Endodermal cell (in vitro differentiated cells): ENCODE results near the gene FAM13C. TPM values are rescaled to one million over a fixed set of nuclear protein-coding genes. Genes with fewer than 3 reads are reported as not detected.

Experiments used
- DNase-seq: peaks from one replicate; pipeline ENCODE4 v3.0.0-alpha.2; 2017
- H3K27ac ChIP-seq: 2 replicates; pipeline ENCODE4 v1.5.1; 2013; ENCODE audit warnings: mild to moderate bottlenecking, low read depth, low read length, moderate library complexity
- H3K27me3 ChIP-seq: 2 replicates; pipeline ENCODE4 v1.6.1; 2013; ENCODE audit warnings: mild to moderate bottlenecking, low read length, moderate library complexity; ENCODE audit not compliant: insufficient read depth, control insufficient read depth, poor library complexity, severe bottlenecking
- H3K36me3 ChIP-seq: 2 replicates; pipeline ENCODE4 v1.7.0; 2013; ENCODE audit warnings: mild to moderate bottlenecking, low read length, moderate library complexity; ENCODE audit not compliant: control insufficient read depth, insufficient read depth
- H3K4me1 ChIP-seq: one replicate; pipeline ENCODE4 v1.7.0; 2013; ENCODE audit warnings: low read length; ENCODE audit not compliant: control insufficient read depth, insufficient read depth
- H3K4me3 ChIP-seq: 2 replicates; pipeline ENCODE4 v1.5.1; 2013; ENCODE audit warnings: mild to moderate bottlenecking, low read length, moderate library complexity
- H3K9ac ChIP-seq: 2 replicates; pipeline ENCODE4 v1.6.1; 2013; ENCODE audit warnings: mild to moderate bottlenecking, low read length, moderate library complexity; ENCODE audit not compliant: poor library complexity, severe bottlenecking; ENCODE audit errors: extremely low read depth
- H3K9me3 ChIP-seq: 2 replicates; pipeline ENCODE4 v1.6.1; 2013; ENCODE audit warnings: mild to moderate bottlenecking, low read length, moderate library complexity; ENCODE audit not compliant: control insufficient read depth
- H3K27ac Mint-ChIP-seq: 2 replicates; pipeline ENCODE4 v1.8.0; 2020; ENCODE audit warnings: mixed read lengths
- H3K27me3 Mint-ChIP-seq: 2 replicates; pipeline ENCODE4 v1.8.0; 2021; ENCODE audit warnings: mild to moderate bottlenecking, mixed read lengths; ENCODE audit not compliant: insufficient read depth
- H3K36me3 Mint-ChIP-seq: 2 replicates; pipeline ENCODE4 v1.8.0; 2020; ENCODE audit warnings: low read depth, mixed read lengths
- H3K4me1 Mint-ChIP-seq: 2 replicates; pipeline ENCODE4 v1.8.0; 2020; ENCODE audit warnings: mixed read lengths
- H3K4me3 Mint-ChIP-seq: 2 replicates; pipeline ENCODE4 v1.8.0; 2020; ENCODE audit warnings: mild to moderate bottlenecking, moderate library complexity, mixed read lengths
- H3K9me3 Mint-ChIP-seq: 2 replicates; pipeline ENCODE4 v1.8.0; 2020; ENCODE audit warnings: mild to moderate bottlenecking, mixed read lengths
- WGBS, 2 experiments: methylation state at CpG; one replicate each; pipeline versions ENCODE4 v1.1.5 to v1.1.7; 2013; ENCODE audit warnings: missing lambda C conversion rate in 2 of 2, mixed read lengths in 1 of 2; ENCODE audit not compliant: insufficient coverage in 1 of 2, insufficient read length in 1 of 2; 5-methylcytosine and 5-hydroxymethylcytosine counted together
- total RNA-seq, 2 donors: library from RNA; stranded (reverse); fragmentation: NEBNext Ultra II Directional in 1 of 2; extraction: Animal tissue kit (Norgen Biotek cat#: 25700) in 1 of 2; gene quantifications; 2 replicates in 1 of 2; 3 replicates in 1 of 2; pipeline ENCODE4 v1.2.1, GENCODE V29; 2021
- TF ChIP-seq, protein P1 (sequence below): fragments of 200-600 bp; sonication (generic); conservative IDR thresholded peaks from 2 replicates; pipeline ENCODE4 v1.5.0; 2021; ENCODE audit warnings: antibody characterized with exemption, mild to moderate bottlenecking

The FAM13C gene
- total RNA-seq, 2 donors from 2014 or later = 2.5 to 3.7 TPM

DNA sequence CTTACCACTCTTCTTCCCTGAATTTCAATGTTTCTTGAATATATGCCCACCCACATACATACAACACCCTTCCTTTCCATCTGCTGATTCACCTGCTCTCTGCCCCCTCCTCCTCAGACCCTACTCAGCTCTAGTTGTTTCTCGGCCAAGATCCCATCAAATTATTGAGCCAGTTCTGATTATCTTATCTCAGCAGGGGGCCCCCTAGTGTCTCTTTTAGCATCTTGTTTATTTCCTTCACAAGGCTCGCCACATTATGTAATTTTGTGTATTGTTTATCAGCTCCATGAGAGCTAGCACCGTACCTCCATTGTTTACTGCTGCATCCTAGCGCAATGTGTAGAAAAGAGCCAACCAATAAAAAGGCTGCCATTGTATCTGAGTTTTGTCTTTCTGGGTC, 71.9 kb downstream of the FAM13C start:
- peaks cover 19% of the 10 kb centered on the region for H3K4me1 Mint-ChIP-seq
- no peak overlapping the region for H3K27ac ChIP-seq
- WGBS, 2 experiments = 93 to 95% methylated on average over 3 to 4 of the region's 4 CpGs
- no peaks in the 10 kb centered on the region for H3K9me3 ChIP-seq
- H3K27me3 Mint-ChIP-seq = no peaks in the 10 kb centered on the region
- peaks cover 4% of the 10 kb centered on the region for H3K4me1 ChIP-seq
- TF ChIP-seq, protein P1, sequence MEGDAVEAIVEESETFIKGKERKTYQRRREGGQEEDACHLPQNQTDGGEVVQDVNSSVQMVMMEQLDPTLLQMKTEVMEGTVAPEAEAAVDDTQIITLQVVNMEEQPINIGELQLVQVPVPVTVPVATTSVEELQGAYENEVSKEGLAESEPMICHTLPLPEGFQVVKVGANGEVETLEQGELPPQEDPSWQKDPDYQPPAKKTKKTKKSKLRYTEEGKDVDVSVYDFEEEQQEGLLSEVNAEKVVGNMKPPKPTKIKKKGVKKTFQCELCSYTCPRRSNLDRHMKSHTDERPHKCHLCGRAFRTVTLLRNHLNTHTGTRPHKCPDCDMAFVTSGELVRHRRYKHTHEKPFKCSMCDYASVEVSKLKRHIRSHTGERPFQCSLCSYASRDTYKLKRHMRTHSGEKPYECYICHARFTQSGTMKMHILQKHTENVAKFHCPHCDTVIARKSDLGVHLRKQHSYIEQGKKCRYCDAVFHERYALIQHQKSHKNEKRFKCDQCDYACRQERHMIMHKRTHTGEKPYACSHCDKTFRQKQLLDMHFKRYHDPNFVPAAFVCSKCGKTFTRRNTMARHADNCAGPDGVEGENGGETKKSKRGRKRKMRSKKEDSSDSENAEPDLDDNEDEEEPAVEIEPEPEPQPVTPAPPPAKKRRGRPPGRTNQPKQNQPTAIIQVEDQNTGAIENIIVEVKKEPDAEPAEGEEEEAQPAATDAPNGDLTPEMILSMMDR = no peak
- H3K27me3 ChIP-seq = no peaks in the 10 kb centered on the region
- no peaks in the 10 kb centered on the region for H3K36me3 Mint-ChIP-seq
- no peak for DNase-seq
- no peaks in the 10 kb centered on the region for H3K9me3 Mint-ChIP-seq
- H3K27ac Mint-ChIP-seq = no peak overlapping the region
- no peak overlapping the region for H3K9ac ChIP-seq
- no peaks in the 10 kb centered on the region for H3K36me3 ChIP-seq
- H3K4me3 Mint-ChIP-seq = no peak overlapping the region
- no peak overlapping the region for H3K4me3 ChIP-seq

GRCh38 chr10:59289853-59290252, 72.5 kb downstream of the FAM13C start:
- DNase-seq = no peak
- H3K4me3 Mint-ChIP-seq = no peak overlapping the region
- no peak overlapping the region for H3K27ac Mint-ChIP-seq
- H3K36me3 Mint-ChIP-seq = no peaks in the 10 kb centered on the region
- H3K4me1 Mint-ChIP-seq = peaks cover 14% of the 10 kb centered on the region
- TF ChIP-seq, protein P1 = no peak
- H3K9me3 ChIP-seq = no peaks in the 10 kb centered on the region
- H3K27ac ChIP-seq = no peak overlapping the region
- H3K4me3 ChIP-seq = no peak overlapping the region
- H3K9ac ChIP-seq = no peak overlapping the region
- 79% methylated on average over 2 of the region's 3 CpGs; no CpG with 5 or more reads in 1 of the 2 experiments for WGBS, 2 experiments
- H3K36me3 ChIP-seq = no peaks in the 10 kb centered on the region
- no peaks in the 10 kb centered on the region for H3K9me3 Mint-ChIP-seq
- no peaks in the 10 kb centered on the region for H3K27me3 Mint-ChIP-seq
- H3K27me3 ChIP-seq = no peaks in the 10 kb centered on the region
- H3K4me1 ChIP-seq = peaks cover under 1% of the 10 kb centered on the region

DNA sequence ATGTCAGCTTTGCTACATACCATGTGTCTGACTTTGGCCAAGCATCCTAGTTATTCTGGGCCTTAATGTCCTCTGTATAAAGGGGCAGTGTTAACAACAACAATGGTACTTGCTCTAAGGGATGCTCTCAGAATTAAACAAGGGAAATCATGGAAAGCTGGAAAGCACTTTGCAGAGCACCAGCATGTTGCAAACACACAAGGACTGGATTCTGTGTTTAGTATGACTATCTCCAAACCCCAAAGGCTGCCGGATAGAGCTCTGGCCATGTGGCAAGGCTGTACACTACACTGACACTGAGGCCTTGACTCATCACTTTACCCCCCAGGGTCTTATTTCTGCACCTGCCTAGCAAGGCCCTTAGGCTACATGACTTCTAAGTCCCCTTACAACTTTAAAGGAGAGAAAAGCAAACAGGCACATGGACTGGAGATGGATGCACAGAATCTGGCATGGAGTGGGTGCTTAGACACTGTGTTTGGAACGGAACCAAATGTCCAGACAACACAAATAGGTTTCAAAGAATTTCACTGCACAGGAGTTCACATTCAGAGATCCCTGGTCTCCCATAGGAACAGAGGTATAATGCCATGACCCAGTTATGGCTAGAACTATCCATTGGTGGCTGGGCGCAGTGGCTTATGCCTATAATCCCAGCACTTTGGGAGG, 74.6 kb downstream of the FAM13C start:
- H3K27me3 Mint-ChIP-seq = no peaks in the 10 kb centered on the region
- no peaks in the 10 kb centered on the region for H3K9me3 ChIP-seq
- H3K36me3 Mint-ChIP-seq = no peaks in the 10 kb centered on the region
- H3K27me3 ChIP-seq = no peaks in the 10 kb centered on the region
- no peak overlapping the region for H3K9ac ChIP-seq
- WGBS, 2 experiments = 90 to 96% methylated on average over 2 to 3 of the region's 3 CpGs
- H3K4me1 Mint-ChIP-seq = peaks cover 12% of the 10 kb centered on the region
- TF ChIP-seq, protein P1 = no peak
- no peaks in the 10 kb centered on the region for H3K4me1 ChIP-seq
- H3K27ac ChIP-seq = no peak overlapping the region
- H3K4me3 Mint-ChIP-seq = no peak overlapping the region
- DNase-seq = no peak
- H3K27ac Mint-ChIP-seq = no peak overlapping the region
- H3K36me3 ChIP-seq = no peaks in the 10 kb centered on the region
- H3K9me3 Mint-ChIP-seq = no peaks in the 10 kb centered on the region
- no peak overlapping the region for H3K4me3 ChIP-seq
